SK-N-SH (cell line): Measurements from ENCODE around the gene CCDC70. TPM values are rescaled to one million over a fixed set of nuclear protein-coding genes. Genes with fewer than 3 reads are reported as not detected.
"Not testable (repeated sequence)": the region's sequence is repeated elsewhere in the genome, so short reads cannot be mapped to it uniquely, and the experiment has no call there.

Experiments used
- CTCF ChIA-PET: fragments of 300-600, 350-600 bp; formaldehyde crosslinking; extraction: SDS; loops from one replicate; lab custom pipeline; 2021; lab: Yijun Ruan, JAX
- POLR2A ChIA-PET: fragments of 350-600 bp; sonication (Branson Sonifier 250); formaldehyde crosslinking; extraction: SDS; loops from one replicate; lab custom pipeline; 2020; ENCODE audit warnings: antibody characterized with exemption, inconsistent platforms; lab: Yijun Ruan, JAX
- DNase-seq: peaks from one replicate; pipeline ENCODE4 v3.0.0; 2012
- H2AFZ ChIP-seq: fragments of 200-600 bp; sonication (generic); 2 replicates; pipeline ENCODE4 v1.8.1; 2016; ENCODE audit warnings: antibody characterized with exemption, mild to moderate bottlenecking, low read depth
- H3F3A ChIP-seq: fragments of 200-600 bp; sonication (generic); replicated peaks from 2 replicates; pipeline ENCODE3; 2016; ENCODE audit warnings: antibody characterized with exemption, mild to moderate bottlenecking; ENCODE audit not compliant: insufficient read depth
- H3K27ac ChIP-seq, 2 experiments: fragments of 200-500 bp in 1 of 2; fragments of 200-600 bp in 1 of 2; sonication (Bioruptor generic) in 1 of 2; sonication (generic), shearing (Covaris generic) in 1 of 2; 2 replicates each; pipeline versions ENCODE4 v1.5.1 to v1.6.1; 2014 to 2016; ENCODE audit warnings: low read depth in 2 of 2, inconsistent platforms in 1 of 2, low read length in 1 of 2, mild to moderate bottlenecking in 1 of 2, mixed read lengths in 1 of 2
- H3K27me3 ChIP-seq: fragments of 200-600 bp; sonication (generic), shearing (Covaris generic); 2 replicates; pipeline ENCODE4 v1.6.1; 2016; ENCODE audit warnings: mixed run types; ENCODE audit not compliant: insufficient read depth
- H3K36me3 ChIP-seq, 2 experiments: fragments of 200-500 bp in 1 of 2; fragments of 200-600 bp in 1 of 2; sonication (Bioruptor generic) in 1 of 2; sonication (generic) in 1 of 2; replicated peaks in 1 of 2; 2 replicates each; pipeline versions ENCODE3 to v1.5.1; 2014 to 2016; ENCODE audit warnings: low read length in 1 of 2, mild to moderate bottlenecking in 1 of 2; ENCODE audit not compliant: insufficient read depth in 2 of 2, control insufficient read depth in 1 of 2
- H3K4me1 ChIP-seq, 2 experiments: fragments of 200-500 bp in 1 of 2; fragments of 200-600 bp in 1 of 2; sonication (Bioruptor generic) in 1 of 2; sonication (generic), shearing (Covaris generic) in 1 of 2; 2 replicates each; pipeline versions ENCODE4 v1.5.1 to v1.6.1; 2014 to 2016; ENCODE audit warnings: low read depth in 1 of 2, low read length in 1 of 2, mixed run types in 1 of 2; ENCODE audit not compliant: insufficient read depth in 2 of 2, control insufficient read depth in 1 of 2
- H3K4me2 ChIP-seq: fragments of 200-600 bp; sonication (generic), shearing (Covaris generic); 2 replicates; pipeline ENCODE4 v1.6.1; 2017; ENCODE audit warnings: mixed run types
- H3K4me3 ChIP-seq, 2 experiments: fragments of 200-500 bp in 1 of 2; fragments of 200-600 bp in 1 of 2; sonication (Bioruptor generic) in 1 of 2; sonication (generic), shearing (Covaris generic) in 1 of 2; 2 replicates each; pipeline versions ENCODE4 v1.5.1 to v1.8.1; 2014 to 2016; ENCODE audit warnings: low read depth in 2 of 2, inconsistent platforms in 1 of 2, low read length in 1 of 2, mild to moderate bottlenecking in 1 of 2, mixed read lengths in 1 of 2, moderate library complexity in 1 of 2
- H3K79me2 ChIP-seq: fragments of 200-600 bp; sonication (generic); 2 replicates; pipeline ENCODE4 v1.8.1; 2017; ENCODE audit warnings: mild to moderate bottlenecking; ENCODE audit not compliant: insufficient read depth
- H3K9ac ChIP-seq: fragments of 200-600 bp; sonication (generic); 2 replicates; pipeline ENCODE4 v1.6.1; 2017; ENCODE audit warnings: mixed run types
- H3K9me2 ChIP-seq: fragments of 200-600 bp; sonication (generic); 2 replicates; pipeline ENCODE4 v1.6.1; 2017; ENCODE audit warnings: mixed run types
- H3K9me3 ChIP-seq: fragments of 200-600 bp; sonication (generic); 2 replicates; pipeline ENCODE4 v1.6.1; 2017; ENCODE audit warnings: mixed run types, mild to moderate bottlenecking, moderate library complexity
- H4K20me1 ChIP-seq: fragments of 200-600 bp; sonication (generic); 2 replicates; pipeline ENCODE4 v1.6.1; 2017; ENCODE audit warnings: mild to moderate bottlenecking, mixed run types; ENCODE audit not compliant: insufficient read depth
- CHD2 ChIP-seq: fragments of 150-350 bp; IDR thresholded peaks from 2 replicates; pipeline ENCODE4 v1.6.1; 2018; ENCODE audit warnings: low read length; ENCODE audit not compliant: partially characterized antibody
- FOSL2 ChIP-seq: IDR thresholded peaks from 2 replicates; pipeline ENCODE4 v1.4.0; 2012; ENCODE audit warnings: low read depth, mild to moderate bottlenecking, moderate library complexity, borderline replicate concordance
- GABPA ChIP-seq: IDR thresholded peaks from 2 replicates; pipeline ENCODE4 v1.4.0; 2012; ENCODE audit warnings: low read depth, mild to moderate bottlenecking
- IRF3 ChIP-seq: fragments of 150-350 bp; IDR thresholded peaks from 2 replicates; pipeline ENCODE4 v1.6.1; 2016; ENCODE audit warnings: mild to moderate bottlenecking, low read depth, low read length
- NFIC ChIP-seq: IDR thresholded peaks from 2 replicates; pipeline ENCODE4 v1.4.0; 2012; ENCODE audit warnings: borderline replicate concordance
- POLR2AphosphoS5 ChIP-seq: IDR thresholded peaks from 2 replicates; pipeline ENCODE4 v1.6.1; 2012; ENCODE audit warnings: low read depth, low read length
- TAF1 ChIP-seq: IDR thresholded peaks from 2 replicates; pipeline ENCODE4 v1.6.1; 2012; ENCODE audit warnings: low read depth, mild to moderate bottlenecking, low read length, moderate library complexity, borderline replicate concordance
- USF1 ChIP-seq: IDR thresholded peaks from 2 replicates; pipeline ENCODE4 v1.4.0; 2012; ENCODE audit warnings: low read depth, borderline replicate concordance
- USF2 ChIP-seq: fragments of 150-350 bp; IDR thresholded peaks from 2 replicates; pipeline ENCODE4 v1.6.1; 2017; ENCODE audit warnings: antibody characterized with exemption, low read length, low read depth, borderline replicate concordance
- WGBS: methylation state at CpG from one replicate; pipeline ENCODE4 v1.1.6; 2017; ENCODE audit warnings: low lambda C conversion rate; 5-methylcytosine and 5-hydroxymethylcytosine counted together
- polyA plus RNA-seq, 3 experiments: library from polyadenylated mRNA; depleted of rRNA; stranded (reverse); fragments of >200 nt; gene quantifications; 2 replicates each; pipeline ENCODE4 v1.2.3, GENCODE V29; 2012
- TF ChIP-seq, protein P1 (sequence below): IDR thresholded peaks from 2 replicates; pipeline ENCODE4 v1.6.1; 2012; ENCODE audit warnings: mild to moderate bottlenecking, low read depth, low read length, moderate library complexity
- TF ChIP-seq, protein P2 (sequence below): fragments of 200-600 bp; sonication (generic); IDR thresholded peaks from 2 replicates; pipeline ENCODE4 v1.6.1; 2017; ENCODE audit warnings: antibody characterized with exemption, mild to moderate bottlenecking, moderate library complexity

The CCDC70 gene
- polyA plus RNA-seq, 1 of the 3 experiments (the other 2 are of a cell fraction), result not detected

DNA sequence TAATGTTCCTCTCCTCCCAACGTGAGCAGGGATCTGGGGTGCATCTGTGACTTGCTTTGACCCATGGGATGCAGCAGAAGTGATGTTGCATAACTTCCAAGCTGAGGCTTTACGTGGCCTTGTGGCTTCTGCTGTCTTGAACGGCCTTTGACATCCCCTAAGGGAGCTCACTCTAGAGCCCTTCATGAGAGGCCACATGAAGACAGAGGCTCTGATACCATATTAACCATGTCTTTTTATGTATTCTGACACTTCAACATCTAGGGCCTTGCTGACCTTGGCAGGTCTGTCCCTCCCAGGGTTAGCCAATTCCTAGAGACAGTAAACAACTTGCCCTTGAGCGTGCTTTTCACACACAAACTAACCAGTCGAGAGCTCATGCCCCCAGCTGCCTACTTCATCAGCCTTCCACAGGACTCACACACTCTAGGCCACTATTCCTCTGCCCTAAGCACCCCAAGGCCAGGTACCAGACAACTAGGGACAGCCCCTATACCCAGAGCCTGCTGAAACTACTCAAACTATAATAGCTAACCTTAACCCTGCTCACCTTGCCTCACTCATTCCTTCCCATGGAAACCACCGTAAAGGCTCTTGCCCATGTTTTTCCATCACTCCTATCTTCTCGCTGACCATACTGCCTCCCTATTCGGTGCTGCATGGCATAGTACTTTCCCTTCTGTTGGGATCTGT lies 45.4 kb downstream of the CCDC70 start:
- no peak for DNase-seq
- no peaks in the 10 kb centered on the region for H3K27me3 ChIP-seq
- H3K4me2 ChIP-seq, result no peak overlapping the region
- H3K9ac ChIP-seq, result no peak overlapping the region
- POLR2A ChIA-PET, result no interaction called here
- no peaks in the 10 kb centered on the region for H3K9me3 ChIP-seq
- H4K20me1 ChIP-seq, result no peaks in the 10 kb centered on the region
- H3F3A ChIP-seq, result no peaks in the 10 kb centered on the region
- CTCF ChIA-PET, result interaction anchor here (0.8 to 1.3 kb wide), 2 partner anchors 16 to 221 kb away, joined by 3 to 4 read pairs; no protein-coding TSS in a partner anchor
- TF ChIP-seq, protein P1, sequence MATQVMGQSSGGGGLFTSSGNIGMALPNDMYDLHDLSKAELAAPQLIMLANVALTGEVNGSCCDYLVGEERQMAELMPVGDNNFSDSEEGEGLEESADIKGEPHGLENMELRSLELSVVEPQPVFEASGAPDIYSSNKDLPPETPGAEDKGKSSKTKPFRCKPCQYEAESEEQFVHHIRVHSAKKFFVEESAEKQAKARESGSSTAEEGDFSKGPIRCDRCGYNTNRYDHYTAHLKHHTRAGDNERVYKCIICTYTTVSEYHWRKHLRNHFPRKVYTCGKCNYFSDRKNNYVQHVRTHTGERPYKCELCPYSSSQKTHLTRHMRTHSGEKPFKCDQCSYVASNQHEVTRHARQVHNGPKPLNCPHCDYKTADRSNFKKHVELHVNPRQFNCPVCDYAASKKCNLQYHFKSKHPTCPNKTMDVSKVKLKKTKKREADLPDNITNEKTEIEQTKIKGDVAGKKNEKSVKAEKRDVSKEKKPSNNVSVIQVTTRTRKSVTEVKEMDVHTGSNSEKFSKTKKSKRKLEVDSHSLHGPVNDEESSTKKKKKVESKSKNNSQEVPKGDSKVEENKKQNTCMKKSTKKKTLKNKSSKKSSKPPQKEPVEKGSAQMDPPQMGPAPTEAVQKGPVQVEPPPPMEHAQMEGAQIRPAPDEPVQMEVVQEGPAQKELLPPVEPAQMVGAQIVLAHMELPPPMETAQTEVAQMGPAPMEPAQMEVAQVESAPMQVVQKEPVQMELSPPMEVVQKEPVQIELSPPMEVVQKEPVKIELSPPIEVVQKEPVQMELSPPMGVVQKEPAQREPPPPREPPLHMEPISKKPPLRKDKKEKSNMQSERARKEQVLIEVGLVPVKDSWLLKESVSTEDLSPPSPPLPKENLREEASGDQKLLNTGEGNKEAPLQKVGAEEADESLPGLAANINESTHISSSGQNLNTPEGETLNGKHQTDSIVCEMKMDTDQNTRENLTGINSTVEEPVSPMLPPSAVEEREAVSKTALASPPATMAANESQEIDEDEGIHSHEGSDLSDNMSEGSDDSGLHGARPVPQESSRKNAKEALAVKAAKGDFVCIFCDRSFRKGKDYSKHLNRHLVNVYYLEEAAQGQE, result no peak
- TF ChIP-seq CHD2 (no peak), USF2 (no peak), FOSL2 (no peak), NFIC (no peak), TAF1 (no peak), GABPA (no peak), USF1 (no peak), POLR2AphosphoS5 (no peak), IRF3 (no peak)
- TF ChIP-seq, protein P2, sequence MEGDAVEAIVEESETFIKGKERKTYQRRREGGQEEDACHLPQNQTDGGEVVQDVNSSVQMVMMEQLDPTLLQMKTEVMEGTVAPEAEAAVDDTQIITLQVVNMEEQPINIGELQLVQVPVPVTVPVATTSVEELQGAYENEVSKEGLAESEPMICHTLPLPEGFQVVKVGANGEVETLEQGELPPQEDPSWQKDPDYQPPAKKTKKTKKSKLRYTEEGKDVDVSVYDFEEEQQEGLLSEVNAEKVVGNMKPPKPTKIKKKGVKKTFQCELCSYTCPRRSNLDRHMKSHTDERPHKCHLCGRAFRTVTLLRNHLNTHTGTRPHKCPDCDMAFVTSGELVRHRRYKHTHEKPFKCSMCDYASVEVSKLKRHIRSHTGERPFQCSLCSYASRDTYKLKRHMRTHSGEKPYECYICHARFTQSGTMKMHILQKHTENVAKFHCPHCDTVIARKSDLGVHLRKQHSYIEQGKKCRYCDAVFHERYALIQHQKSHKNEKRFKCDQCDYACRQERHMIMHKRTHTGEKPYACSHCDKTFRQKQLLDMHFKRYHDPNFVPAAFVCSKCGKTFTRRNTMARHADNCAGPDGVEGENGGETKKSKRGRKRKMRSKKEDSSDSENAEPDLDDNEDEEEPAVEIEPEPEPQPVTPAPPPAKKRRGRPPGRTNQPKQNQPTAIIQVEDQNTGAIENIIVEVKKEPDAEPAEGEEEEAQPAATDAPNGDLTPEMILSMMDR, result no peak
- TF ChIP-seq, all 33 proteins: peak for 0
- Histone ChIP-seq H2AFZ (no peak overlapping the region), H3K27ac (no peak overlapping the region; a peak in 1 of 4 replicates), H3K4me1 (peaks cover 0 to 11% of the 10 kb centered on the region in 2 experiments; a peak in 1 of 4 replicates), H3K4me3 (no peak overlapping the region), H3K36me3 (no peaks in the 10 kb centered on the region), H3K9me2 (no peaks in the 10 kb centered on the region), H3K79me2 (no peaks in the 10 kb centered on the region)
- WGBS, result 52% methylated on average over 8 of the region's 8 CpGs

GRCh38 chr13:51909265-51909664 lies 47.5 kb downstream of the CCDC70 start:
- H3F3A ChIP-seq, result not testable (repeated sequence)
- CTCF ChIA-PET, result interaction anchor here (0.6 to 1.8 kb wide), 3 partner anchors 13 to 127 kb away, joined by 3 to 4 read pairs (median 3); no protein-coding TSS in a partner anchor

More at GRCh38 chr13:51909265-51909664, 47.5 kb downstream of the CCDC70 start:
- peaks cover 0 to 16% of the 10 kb centered on the region in 2 experiments; a peak in 1 of 4 replicates for H3K4me1 ChIP-seq
- H3K27me3 ChIP-seq, H3K9me2 ChIP-seq, H3K9me3 ChIP-seq, H3K27ac ChIP-seq, H4K20me1 ChIP-seq, DNase-seq, H3K79me2 ChIP-seq, H3K4me2 ChIP-seq, H3K36me3 ChIP-seq, POLR2A ChIA-PET, H2AFZ ChIP-seq, H3K9ac ChIP-seq, H3K4me3 ChIP-seq: not testable (repeated sequence)
- 74% methylated on average over 5 of the region's 5 CpGs for WGBS
